ENCODE measurements around the gene PRSS38.

Gene PRSS38

DNA sequence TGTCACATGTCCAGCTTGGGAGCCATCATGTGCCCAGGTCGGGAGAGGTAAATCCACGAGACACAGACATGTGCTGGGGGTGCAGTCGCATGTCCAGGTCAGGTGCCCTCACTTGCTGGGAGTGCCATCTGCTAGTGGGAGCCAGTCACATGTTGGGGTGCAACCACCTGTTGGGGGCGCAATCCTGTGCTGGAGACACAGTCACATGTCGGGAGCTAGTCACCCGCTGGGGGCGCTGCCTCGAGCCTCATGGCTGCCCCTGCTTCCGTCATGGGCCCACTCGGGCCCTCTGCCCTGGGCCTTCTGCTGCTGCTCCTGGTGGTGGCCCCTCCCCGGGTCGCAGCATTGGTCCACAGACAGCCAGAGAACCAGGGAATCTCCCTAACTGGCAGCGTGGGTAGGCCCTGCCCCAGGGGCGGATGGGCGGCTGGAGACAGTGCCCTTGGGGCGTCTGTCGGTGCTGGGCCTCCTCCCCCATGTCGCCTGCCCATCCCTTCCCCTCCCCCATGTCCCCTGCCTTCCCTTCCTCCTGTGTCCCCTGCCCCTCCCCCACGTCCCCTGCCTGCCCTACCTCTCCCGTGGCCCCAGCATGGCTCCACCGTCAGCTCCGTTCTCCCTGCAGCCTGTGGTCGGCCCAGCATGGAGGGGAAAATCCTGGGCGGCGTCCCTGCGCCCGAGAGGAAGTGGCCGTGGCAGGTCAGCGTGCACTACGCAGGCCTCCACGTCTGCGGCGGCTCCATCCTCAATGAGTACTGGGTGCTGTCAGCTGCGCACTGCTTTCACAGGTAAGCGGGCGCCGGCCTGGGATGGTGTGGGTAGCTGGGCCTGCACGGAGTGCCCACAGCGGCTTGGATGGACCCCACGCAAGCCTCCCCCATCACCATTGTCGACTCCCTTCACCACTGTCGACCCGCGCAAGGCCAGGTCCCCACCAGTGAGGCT lies at the start of gene PRSS38:
Gene PRSS38 (plus strand): TSS at position 208 of the 942 bp plus-strand sequence. CDS start 42 bp downstream, at position 250.
- DNase-seq = no peak

DNA sequence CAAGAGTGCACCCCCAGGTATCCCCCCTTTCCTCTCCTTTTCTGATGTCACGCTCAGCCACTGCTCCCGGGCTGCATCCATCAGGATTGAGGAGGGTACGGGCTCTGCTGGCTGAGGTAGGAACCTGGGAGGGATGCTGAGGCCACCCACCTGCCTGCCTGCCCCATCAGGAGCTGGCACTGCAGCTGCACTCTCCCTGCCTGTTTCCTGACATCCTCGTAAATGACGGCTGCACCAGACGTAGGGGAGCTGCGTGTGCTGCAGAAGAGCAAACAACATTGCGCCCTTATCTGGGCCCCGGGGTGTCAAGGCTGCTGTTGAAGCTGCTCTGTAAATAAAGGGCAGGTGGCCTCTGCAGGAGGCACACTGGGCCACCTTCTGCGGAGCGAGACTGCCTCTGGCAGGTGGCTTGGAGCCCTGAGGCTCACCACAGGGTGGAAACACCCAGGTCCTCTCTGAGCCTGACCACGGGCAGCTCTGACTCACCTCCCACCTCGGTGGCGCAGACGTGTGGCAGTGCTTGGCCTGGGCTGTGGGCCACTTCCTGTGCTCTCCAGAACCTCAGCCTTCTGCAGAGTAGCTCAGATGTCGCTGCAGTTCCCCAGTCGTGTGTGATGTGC lies 49.4 kb upstream of the PRSS38 start:
- no peak for DNase-seq

DNA sequence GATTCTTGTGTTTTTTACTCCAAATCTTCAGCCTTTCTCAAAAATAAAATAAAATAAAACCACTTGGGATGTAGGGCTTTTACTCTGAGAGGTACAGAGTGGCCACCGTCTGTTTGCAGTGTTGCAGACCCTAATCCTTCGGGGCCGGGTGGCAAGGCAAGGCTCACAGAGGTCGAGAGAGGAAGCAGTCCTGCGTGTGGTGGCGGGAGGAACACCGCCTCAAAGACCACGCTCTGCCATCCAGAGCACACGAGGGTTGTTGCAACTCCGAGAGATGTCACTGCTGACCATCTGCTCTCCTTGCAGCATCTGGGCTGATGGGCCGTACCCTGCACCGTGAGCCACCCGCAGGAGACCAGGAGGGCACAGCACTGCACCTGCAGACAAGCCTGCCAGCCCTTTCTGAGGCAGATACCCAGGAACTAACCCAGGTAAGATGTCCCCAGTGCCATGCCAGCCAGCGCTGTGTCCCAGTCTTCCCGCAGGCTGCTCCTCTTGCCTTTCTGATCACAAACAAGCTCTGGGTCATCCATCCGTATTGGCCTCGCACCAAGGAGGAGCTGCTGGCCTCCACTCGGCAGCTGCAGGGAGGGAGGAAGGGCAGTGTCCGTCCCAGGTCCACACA lies 48.7 kb upstream of the PRSS38 start:
- no peak for DNase-seq

DNA sequence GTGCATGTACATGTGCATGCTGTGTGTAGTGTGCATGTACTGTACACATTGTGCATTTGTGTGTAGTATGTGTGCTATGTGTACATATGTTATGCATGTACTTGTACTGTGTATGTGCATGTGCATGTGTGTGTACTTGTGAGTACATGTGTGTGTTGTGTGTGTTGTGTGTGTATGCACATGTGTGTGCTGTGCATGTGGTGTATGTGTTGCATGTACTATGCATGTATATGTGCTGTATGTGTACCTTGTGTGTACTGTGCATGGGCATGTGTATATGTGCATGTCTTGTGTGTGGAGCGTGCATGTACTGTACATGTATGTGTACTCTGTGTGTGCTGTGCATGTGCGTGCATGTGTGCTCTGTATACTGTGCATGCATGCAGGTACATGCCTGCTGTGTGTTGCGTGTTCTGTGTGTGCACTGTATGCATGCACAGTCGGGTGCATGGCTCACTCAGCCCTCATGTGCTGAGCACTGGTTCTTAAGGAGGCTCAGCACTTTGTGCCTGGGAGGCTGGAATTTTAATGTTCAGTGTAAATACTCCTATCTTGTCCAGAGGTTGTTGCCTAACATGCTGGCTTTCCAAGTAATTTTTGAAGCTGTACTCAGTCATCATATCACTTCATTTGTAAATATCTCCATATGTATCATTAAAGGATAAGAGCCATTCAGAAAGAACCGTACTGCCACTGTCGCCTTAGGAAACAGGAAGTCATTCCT lies 47.9 kb upstream of the PRSS38 start:
- DNase-seq = no peak

DNA sequence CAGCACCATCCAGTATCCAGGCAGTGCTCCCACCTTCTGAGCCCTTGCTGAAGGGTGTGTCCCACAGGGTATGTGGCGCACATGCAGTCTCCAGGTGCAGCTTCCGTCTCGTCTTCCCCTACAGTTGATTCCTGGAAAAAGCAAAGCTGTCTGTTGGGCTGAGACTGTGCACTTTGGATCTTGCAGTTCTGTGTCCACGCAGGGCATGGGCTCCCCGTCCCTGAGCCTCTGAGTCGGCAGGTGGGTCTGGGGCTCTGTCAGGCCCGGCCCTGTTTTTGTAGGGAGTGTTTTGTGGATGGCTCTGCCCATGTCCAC lies 47.4 kb upstream of the PRSS38 start:
- DNase-seq = no peak

DNA sequence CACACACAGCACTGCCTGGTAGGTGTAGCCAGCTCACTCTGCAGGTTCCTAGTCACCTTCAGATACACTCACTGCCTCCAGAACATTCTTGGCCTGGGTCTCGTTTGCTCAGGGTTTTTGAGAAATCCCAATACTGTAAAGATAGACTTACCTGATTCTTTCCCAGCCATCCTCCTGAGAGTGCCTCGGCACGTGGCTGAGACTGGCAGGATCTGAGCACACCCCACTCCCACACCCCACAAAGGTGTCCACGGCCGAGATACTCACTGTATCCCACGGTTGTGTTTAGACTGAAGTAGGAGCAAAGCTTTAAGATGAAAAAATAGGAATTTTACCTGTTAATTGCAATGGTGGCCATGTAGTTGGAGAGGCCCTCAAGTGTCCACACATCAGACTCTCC lies 46.8 kb upstream of the PRSS38 start:
- DNase-seq = no peak

DNA sequence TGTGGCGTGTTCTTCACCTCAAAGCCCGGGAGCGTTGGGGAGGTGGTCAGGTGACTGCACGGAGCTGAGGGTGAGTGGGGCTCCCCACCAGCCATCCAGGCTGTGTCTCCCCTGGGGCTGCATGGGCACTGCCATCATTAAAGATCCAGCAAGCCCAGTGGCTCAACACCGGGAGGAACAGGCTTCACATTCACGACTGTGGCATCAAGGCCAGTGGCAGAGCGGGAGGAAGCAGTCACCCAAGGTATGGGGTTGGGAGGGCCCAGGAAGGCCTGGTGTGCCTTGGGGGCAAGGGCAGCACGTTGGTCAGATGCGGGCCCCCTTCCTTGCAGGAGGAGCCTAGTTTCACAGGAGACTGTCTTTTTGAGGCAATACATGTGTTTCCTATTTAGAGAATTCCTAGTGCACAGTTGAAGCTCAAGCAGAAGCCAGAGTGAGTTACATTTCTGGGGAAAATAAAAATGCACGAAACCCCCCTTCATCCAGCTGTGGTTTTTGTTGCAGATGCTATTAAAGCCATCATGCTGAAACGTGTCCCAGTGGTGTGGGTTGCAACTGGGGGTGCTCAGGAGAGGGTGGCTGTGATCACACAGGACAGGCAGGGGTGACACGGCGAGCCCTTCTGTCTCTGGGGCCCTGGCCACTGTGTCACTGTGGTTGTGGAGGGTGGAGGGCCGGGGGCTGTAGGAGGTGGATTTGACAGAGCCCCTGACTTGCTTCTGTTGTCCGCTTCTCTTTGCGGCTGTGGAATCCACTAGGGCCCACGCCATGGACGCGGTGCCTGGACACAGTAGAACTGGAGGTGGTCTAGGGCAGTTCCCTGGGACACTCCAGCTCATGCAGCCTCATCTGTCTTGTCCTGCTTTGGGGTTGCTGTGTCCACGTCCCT lies 46.2 kb upstream of the PRSS38 start:
- no peak for DNase-seq

DNA sequence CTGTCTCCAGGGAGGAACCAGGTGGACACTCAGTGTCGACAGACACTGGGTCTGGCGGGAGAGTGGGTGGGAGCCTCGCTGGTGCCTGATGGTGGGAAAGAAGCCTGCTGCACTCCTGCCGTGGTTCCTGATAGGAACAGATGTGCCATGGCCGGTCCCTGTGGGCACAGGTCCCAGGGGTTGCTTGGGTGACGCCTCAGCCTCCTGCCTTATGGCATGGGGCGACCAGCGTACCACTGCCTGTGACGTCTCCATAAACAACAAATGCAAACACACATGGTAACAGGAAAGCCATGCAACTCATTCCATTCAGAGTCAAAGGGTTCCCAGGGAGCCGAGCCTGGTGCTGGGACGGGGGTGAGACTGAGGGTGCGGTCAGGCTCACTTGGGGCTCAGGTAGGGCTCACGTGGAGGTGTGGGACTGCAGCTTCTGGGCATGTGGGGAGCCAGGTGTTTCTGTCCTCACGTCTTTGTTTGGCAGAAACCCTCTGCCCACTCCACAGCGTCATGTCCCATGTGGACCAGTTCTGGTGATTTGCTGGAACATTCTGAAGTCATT lies 45.5 kb upstream of the PRSS38 start:
- no peak for DNase-seq

DNA sequence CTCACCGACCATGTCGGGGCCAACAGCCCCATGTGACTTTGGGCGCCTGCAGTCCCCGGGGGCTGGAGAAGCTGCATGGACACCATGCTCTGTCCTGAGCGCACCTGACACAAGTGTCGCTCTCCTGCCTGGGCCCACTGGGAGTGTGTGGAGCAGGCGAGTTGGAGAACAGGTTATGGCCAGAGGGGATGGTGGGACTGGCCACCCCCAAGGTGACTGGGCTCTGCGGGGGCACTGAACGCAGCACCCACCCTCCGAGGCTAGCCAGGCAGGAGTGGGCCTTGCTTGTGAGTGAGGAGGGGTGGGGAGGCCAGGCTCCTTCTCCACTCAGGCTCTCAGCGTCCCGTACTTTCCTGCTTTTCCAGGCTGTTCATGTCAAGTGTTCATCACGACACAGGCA lies 44.7 kb upstream of the PRSS38 start:
- DNase-seq = no peak

DNA sequence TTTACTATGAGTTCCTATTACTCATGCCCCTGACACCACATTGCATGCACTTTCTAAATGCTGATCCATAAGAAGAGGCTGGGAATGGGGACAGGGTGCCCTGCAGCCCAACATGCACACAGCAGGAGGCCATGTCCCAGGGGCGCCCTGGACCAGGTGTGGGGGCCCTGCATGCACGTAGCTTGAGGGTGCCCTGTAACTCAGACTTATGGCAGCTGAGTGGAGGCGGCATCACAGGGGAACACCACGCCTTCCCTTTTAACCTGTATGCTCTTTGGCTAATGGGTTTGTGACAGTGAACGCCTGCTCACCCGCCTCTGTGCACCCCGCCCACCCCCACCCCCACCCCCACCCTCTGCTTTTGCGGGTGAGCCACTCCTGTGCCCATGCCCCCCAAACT lies 44.1 kb upstream of the PRSS38 start:
- no peak for DNase-seq

DNA sequence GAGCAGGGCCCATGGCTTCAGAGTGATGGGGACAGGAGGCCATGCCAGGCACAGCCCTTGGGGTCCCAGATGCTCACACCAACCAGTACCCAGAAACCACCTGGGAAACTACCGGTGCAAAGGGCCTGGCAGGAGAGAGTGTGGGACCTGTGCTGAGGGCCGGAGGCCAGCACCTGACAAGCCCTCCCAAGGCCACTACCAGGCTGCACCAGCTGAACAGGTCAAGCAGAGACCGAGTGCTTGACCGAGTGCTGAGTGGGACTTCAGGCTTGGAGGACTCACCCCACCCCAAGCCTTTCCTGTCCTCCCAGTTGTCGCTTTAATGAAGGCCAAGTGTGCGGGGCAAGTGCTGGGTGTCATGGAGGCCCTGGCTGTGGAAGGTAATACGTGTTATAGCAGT lies 43.7 kb upstream of the PRSS38 start:
- no peak for DNase-seq

DNA sequence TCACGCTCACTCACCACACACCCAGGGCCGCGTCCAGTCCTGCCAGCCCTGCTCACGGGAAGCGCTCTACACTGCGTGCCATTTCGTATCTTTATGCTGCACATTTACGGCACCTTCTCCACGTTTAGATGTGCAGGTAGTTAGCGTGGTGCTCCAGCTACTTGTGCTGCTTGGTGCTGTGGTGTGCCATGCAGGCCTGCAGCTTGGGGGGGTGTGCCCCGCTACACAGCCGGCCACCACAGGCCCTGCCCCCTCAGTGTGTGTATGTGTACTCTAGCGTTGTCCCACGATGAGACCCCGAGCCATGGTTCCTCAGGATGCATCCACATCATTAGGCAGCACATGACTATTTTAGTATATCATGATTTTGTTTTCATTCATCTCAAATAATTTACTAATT lies 41.9 kb upstream of the PRSS38 start:
- no peak for DNase-seq

DNA sequence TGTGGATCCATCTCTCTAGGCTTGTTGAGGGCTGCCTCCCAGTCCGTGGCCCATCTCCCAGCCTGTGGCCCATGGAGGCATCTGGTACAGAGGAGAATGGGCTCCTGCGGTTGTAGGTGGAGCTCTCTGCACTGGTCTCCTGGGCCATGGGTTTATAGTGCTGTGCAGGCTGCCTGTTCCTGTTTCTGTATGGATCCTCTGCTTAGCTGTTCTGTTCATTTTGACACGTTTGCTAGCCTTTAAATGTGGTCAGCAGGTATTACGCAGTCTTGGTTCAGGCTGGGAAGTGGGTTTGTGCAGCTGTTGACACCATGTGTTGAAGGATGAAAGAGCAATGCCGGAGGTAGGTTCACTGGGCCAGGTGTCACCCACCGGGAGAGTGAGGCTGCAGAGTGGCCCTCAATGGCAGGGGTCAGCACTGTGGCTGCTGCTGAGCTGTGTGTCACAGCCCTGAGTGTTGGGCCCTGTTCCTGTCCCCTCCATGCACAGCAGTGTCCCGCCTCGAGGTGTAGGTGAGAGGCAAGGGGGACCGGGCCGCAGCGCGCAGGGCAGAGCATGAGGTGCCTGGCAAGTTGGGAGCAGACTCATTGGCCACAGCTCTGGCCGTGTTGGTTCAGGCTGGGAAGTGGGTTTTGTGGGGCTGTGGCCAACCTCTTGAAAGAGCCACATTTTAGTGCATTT lies 41.3 kb upstream of the PRSS38 start:
- no peak for DNase-seq

DNA sequence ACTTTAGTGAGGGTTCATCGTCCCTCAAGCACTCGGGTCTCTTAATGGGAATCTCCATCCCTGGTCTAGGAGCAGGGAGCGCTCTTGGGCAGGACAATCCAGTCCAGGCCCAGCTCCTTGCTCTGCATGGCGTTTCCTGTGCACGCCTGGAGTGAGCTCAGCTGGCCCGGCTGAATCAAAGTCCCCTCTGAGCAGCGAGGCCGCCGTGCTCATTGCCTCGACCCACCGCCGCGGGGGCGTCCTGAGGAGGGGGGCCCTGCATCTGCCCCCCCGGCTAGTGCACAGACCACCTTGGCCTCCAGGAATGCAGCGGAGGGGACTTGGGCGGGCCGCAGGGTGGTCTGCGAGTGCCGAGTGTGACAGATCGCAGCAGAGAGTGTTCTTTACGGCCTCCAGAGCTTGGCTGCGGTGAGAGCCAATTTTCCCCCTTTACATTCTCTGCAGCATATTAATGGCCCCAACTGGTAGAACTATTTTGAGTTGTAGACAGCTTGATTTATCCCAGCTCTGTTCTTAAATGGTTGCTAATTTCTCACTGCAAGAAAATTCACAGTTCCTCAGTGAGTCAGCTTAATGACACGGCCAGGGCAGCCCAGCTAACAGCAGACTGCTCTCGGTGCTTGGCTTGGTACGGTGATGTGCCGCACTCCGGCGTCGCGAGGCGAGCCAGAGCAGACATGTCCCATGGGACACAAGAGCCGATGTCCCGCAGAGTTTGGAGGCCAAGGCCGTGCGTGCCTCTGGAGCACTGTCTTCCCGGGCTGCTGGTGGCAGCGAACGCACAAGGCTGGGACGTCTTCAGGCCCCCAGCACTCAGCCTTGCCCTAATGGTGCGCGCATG lies 40.4 kb upstream of the PRSS38 start:
- DNase-seq = no peak

DNA sequence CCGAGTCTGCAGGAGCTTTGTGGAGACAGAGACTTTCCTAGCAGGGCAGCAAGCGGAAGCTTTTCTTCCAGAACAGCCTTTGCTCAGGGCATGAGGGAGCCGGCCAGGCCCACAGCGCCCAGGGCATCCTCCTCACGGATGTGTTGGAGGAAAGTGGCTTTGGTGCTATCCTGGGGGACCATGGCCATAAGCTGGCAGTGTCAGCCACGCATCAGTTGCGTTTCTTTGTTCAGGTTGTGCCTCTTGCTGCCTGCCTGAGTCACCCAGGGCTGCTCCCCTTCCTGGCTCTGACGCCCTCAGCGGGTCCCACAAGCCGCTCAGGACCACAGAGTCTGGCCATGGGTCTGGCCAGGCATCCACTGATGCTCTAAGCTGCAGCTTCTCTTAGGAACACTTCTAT lies 39.6 kb upstream of the PRSS38 start:
- no peak for DNase-seq

DNA sequence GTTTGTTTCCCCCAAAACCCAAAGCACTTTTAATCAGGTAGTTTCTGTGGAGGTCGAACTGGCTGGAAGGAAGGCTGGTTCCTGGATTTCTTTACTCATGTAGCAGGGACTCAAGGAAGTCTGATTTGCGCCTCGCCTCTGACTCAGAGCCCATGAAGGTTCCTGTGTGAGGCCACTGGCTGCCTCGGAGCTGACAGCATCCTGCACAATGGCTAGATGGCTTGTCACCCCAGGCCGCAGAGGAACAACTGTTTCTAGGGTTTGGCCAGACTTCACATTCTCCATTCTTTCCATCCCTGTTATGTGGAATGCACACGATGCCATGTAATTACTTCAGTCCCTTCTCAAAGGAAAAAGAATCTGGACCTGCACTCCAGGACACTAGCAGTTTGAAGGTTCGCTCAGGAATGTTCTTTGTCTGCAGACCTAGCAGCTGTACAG lies 39.1 kb upstream of the PRSS38 start:
- DNase-seq = no peak

DNA sequence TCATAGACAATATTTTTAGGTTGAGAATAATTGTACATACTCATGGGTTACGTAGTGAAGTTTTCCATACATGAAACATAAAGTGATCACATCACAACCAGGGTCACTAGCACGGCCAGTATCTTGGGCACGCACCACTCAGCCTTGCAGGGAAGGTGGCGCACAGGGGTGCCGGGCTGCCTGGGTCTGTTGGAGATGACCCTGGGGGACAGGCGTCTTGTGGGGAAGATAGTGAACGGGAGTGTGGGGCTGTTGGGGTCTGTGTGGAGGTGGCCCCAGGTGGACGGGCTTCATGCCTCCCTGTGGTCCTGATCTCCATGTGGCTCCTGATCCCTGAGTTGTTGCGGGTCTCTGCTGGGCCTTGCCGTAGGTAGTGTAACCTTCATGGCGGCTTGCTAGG lies 38.3 kb upstream of the PRSS38 start:
- DNase-seq = no peak

DNA sequence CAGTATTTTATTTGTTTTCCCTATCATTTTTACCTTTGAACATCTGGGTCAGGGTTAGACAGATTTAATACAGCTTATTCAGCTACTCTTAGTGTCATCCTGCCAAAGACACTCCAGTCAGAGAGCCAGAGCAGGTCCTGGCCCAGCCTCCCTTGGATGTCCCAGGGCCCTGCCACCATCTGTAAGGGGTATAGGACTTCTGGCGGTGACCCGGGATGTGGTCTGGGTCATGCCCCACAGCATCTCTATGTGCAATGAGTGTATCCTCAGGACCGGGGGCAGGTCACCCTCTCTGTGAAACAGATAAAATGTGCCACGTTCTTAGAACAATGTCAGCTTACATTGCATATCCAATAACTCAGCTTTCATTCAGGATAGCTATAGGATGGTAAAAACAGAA lies 37.8 kb upstream of the PRSS38 start:
- no peak for DNase-seq

DNA sequence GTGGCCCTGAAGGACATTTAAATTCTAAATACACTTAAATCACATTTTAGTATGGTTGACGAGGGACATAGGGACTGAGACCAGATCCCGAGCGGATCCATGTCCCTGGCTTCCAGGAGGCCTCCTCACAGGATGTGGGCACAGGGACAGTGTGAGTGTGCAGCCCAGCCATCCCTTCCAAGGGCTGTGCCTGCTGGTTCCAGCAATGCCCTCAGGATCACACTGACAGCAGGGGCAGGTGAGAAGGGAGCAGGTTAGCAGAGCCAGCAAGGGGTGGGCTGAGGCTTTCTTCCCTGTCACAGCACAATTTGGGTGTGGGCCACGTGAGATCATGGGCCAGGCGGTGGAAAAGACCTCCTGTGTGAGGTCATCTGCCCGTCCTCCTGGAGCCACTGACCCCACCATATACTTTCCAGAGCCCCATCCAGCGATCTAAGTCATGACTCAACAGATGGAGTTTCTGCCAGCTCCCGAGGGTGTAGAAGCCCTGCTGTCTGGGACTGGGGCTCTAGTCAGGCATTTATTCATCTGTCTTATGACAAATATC lies 37.0 kb upstream of the PRSS38 start:
- DNase-seq = no peak

Data from hypothalamus (tissue), 51 donors.